CD4-positive, alpha-beta T cell treated with Interleukin-4 for 4 hours (primary cell): Measurements from ENCODE around the gene OR14A16.

Source experiments
- DNase-seq: peaks from one replicate; pipeline ENCODE4 v3.0.0-alpha.2; 2020

The OR14A16 gene, protein sequence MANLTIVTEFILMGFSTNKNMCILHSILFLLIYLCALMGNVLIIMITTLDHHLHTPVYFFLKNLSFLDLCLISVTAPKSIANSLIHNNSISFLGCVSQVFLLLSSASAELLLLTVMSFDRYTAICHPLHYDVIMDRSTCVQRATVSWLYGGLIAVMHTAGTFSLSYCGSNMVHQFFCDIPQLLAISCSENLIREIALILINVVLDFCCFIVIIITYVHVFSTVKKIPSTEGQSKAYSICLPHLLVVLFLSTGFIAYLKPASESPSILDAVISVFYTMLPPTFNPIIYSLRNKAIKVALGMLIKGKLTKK

DNA sequence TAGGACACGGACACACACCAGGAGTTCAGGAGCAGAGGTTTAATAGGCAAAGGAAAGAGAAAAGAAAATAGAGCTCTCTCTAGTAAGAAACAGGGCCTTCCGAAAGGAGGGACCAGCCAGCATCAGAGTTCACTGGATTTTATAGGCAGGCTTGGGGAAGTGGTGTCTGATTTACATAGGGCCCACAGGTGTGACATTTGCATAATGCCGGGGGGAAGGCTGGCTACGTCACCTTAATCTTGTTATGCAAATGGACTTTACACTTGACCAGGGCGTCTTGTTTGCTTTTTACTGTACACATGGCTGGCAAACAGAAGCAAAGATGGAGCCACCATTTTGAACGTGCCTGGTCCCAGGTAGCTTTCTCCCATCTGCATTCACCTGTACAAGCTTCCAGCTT, at the start of gene OR14A16:
TSS of gene OR14A16 (minus strand) at position 97 of the 400 bp plus-strand sequence. CDS start 8,390 bp downstream, outside the sequence.
- no peak for DNase-seq

DNA sequence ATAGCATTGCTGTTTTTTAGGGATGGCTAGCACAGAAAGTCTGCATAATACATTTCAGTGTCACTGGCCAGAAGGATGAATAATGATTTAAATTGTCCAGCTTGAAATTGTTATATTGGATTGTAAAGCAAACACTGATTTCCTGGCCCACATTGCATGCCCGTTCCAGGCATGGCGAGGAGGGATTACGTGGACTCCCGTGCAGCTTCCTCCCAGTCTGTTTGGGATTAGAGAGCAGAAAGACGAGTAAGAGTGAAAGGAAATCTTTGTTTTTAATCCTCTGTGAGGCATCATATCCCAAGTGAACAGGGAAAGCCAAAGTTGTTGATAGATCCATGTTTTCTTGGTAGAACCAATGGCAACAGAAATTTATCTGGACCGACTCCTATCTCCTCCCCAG, 41.5 kb upstream of the OR14A16 start:
- no peak for DNase-seq

DNA sequence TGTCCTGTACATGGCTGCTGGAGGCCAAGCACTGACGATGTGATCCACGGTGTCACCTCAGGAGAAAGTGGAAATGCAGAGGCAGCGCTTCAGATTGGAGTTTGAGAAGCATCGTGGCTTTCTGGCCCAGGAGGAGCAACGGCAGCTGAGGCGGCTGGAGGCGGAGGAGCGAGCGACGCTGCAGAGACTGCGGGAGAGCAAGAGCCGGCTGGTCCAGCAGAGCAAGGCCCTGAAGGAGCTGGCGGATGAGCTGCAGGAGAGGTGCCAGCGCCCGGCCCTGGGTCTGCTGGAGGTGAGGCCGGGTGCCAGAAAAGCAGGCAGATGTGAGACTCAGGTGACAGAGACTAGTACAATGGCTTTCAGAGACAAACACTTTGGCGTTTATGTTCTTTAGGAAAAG, 40.7 kb upstream of the OR14A16 start:
- no peak for DNase-seq

- DNase-seq = no peak
Observed at GRCh38 chr1:247862756-247863155, 38.8 kb upstream of the OR14A16 start.

- no peak for DNase-seq
Observed at GRCh38 chr1:247857985-247858619, 34.2 kb upstream of the OR14A16 start.

DNA sequence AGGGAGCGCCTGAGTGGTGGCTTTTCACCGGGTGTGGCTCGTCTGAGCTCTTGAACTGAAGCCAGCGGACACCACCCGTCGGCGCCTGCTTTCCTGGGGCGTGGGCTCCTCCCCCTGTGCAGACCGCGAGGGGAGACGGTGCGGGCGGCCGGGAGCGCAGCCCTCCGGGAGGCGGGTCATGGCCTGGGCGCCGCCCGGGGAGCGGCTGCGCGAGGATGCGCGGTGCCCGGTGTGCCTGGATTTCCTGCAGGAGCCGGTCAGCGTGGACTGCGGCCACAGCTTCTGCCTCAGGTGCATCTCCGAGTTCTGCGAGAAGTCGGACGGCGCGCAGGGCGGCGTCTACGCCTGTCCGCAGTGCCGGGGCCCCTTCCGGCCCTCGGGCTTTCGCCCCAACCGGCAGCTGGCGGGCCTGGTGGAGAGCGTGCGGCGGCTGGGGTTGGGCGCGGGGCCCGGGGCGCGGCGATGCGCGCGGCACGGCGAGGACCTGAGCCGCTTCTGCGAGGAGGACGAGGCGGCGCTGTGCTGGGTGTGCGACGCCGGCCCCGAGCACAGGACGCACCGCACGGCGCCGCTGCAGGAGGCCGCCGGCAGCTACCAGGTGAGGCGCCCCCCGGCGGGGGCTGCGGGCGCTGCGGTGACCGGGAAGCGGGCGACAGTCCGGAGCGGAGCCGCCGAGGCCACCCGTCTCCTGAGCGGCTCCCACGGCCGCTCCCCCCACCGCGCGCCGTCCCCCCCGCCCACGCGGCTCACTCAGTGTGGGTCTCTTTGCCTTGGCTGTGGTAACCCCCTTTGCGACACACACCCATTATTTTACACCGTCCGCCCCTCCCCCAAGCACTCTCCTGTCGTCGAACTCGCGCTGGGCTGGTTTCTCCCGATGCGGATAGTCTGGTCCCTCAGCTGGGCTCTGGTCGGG, 33.4 kb upstream of the OR14A16 start, which contains the start of gene TRIM58:
TSS of gene TRIM58 (plus strand) at position 119 of the 916 bp plus-strand sequence. CDS start at position 179, 60 bp downstream.
- DNase-seq = no peak

GRCh38 chr1:247855911-247856310, 32.0 kb upstream of the OR14A16 start:
- DNase-seq = no peak

- no peak for DNase-seq
Observed at GRCh38 chr1:247854899-247855545, 31.1 kb upstream of the OR14A16 start.

GRCh38 chr1:247849616-247850015, 25.7 kb upstream of the OR14A16 start:
- no peak for DNase-seq

DNA sequence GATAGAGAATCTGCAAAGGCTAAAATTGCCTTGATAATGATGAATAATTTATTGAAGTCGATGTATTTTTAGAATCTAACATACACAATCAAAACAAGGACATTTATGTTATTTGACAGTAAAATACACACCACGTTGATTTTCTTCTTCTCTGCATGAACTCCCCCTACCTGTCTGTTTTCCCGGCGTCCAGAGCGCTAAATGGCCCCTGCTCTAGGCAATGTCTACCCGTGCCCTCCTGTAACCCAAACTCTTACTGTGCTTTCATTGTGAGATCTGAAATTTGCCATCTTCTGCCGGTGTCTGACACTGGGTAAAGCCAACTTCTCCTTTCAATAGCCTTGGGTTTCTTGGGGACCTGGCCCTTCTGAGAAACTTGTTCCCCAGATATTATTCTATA, 24.4 kb upstream of the OR14A16 start:
- DNase-seq = no peak

DNA sequence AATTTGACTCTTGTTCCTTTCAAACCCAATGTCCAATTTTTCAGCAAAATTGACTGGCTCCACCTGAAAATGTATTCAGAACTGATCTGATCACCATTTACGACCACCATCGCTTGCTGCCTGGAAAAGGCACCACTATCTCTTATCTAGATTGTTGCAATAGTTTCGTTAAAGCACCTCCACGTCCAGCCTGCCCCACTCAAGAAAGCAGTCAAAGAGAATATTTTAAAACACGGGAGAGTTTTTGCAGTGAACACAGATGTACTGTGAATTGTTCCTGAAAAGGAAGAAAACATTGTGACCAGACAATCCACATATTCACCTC, 21.7 kb upstream of the OR14A16 start:
- no peak for DNase-seq

DNA sequence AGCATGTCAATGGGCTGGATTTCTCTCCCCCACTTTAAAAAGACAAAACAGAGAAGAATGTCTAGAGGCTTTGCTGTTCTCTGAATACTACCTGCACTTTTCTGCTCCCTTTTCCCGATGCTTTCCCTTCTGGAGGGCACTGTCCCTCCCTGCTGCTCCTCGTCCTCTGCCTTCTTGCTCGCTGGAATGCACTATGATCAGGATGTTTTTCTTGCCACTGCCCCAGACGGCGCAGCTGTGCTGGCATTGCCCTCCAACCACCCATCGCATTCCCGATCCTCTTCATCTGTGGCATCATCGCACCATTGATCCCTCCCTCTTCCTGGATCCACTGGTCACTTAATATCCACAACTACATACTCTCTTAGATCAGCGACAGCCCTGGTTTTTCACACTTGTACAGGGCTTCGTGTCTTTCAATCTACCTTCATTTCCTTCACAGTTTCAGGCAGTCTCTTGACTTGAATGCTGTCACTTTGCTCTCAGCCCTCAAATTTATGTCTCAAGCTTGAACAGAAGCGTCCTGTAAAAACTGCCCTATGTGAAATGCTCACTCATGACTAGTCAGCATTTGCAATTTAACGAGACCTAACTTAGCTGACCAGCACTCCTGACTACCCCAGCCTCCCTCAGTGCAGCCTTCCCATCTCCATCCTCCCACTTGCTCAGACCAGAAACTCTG, 21.2 kb upstream of the OR14A16 start:
- DNase-seq = no peak

GRCh38 chr1:247843411-247843810, 19.5 kb upstream of the OR14A16 start:
- DNase-seq = no peak

DNA sequence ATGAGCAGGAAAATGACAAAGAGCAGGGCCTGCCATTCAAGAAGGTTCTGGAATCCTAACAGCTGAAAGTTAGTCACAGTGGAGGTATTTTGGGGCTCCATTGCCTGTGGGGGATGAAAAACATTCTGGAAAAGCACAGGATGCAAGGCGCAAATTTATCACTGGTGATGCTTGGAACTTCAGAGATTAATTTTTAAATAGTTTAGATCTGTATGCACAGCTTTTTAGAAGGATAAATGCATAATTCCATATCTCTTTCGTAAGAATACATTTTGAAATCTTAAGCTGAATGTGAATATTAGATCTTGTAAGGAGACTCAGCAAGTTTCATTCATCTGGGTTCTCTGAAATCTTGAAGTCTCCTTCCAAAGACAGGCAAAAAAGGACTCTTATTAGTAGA, 17.9 kb upstream of the OR14A16 start, which contains the start of gene OR11L1:
TSS of gene OR11L1 (minus strand) at position 101 of the 400 bp plus-strand sequence. CDS start at position 101, 0 bp downstream.
- DNase-seq = no peak

GRCh38 chr1:247840818-247841217, 16.9 kb upstream of the OR14A16 start:
- DNase-seq = no peak

GRCh38 chr1:247833601-247834000, 9.7 kb upstream of the OR14A16 start:
- DNase-seq = no peak

DNA sequence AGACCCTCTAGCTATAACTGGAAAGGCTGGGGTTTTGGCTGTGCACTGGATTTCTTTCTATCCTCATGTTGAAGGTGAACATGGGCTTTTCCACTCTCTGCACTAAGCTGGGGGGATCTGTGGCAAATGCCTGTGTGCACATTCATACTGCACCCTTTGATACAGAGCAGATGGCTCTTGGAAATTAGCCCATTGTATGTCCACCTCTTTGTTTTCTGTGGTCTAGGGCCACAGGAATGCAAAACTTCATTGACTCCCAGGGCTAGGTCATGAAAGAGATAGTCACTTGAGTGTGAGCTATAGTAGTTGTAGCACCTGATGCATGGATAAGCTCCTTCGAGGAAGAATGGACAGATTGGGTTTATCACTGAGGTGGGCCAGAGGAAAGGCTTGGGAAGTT, 5.7 kb upstream of the OR14A16 start:
- no peak for DNase-seq

- no peak for DNase-seq
Observed at GRCh38 chr1:247825362-247825761, 1.4 kb upstream of the OR14A16 start.

GRCh38 chr1:247822060-247822459, 1.9 kb downstream of the OR14A16 start:
- DNase-seq = no peak

DNA sequence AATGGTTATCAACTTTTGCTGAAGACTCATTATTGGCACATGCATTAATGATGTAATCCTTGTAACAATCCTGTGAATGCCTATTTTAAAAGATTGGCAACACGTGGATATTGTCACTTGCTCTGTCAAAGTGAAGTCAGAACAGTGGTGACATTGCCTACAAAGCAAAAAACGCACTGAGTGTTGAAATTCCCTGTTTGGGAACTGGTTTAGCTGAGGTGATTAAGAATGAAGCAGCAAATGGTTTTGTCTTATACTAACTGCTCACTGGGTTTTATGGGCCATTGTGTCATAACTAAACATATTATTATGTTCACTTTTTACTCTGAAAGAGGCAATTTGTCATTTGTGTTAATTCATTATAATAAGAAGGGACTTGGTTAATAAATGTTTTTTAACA, 11.3 kb downstream of the OR14A16 start:
- no peak for DNase-seq

- DNase-seq = no peak
Observed at GRCh38 chr1:247797518-247797917, 26.4 kb downstream of the OR14A16 start.

DNA sequence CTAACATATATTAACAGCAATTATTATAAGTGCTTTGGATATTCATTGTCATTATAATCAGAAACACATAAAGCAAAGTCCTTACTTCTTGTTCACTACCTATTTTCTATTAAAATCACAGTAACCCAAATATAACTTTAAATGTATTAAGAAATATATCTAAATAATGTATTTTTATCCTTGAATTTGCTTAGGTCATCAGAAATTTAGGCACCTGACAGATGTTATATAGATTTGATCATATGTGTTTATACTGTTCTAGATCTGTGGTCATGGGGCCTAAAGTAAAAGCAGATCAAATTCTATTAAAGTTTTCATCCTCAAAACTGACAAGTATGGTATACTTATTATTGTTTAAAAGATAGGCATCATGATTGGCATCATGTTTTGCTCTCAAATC, 54.3 kb downstream of the OR14A16 start:
- DNase-seq = no peak
